NCI-H774 (cell line): ENCODE results near the gene MORN1.
"Not testable (repeated sequence)": the region's sequence is repeated elsewhere in the genome, so short reads cannot be mapped to it uniquely, and the experiment has no call there.

Experiments
- DNase-seq: peaks from one replicate; lab custom pipeline; 2025; lab: John Stamatoyannopoulos, UW

MORN1 gene

DNA sequence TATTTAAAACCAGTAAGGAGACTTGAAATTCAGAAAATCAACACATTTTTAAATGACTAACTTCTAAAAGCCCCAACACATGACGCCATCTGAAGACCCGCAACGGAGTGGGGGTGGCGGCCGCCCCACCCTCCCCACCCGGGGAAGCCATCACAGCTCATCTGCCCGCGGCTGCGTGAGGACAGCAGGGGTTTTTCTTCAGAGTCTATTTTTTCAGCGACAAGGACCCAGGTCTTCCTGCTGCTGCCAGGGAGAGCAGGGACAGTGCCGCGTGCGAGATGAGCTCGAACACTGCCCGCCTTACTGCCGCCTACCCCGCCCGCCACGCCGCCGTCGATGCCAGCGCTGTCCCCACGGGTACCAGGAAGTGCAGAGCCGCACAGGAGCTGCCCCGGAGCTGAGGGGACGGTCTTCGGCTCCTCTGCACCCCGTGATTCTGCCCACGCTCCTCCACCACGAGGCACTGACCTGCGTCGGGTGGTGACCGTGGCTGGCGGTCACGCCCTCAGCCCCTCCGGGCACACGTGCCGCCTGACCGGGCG lies 84.2 kb downstream of the MORN1 start:
- no peak for DNase-seq

DNA sequence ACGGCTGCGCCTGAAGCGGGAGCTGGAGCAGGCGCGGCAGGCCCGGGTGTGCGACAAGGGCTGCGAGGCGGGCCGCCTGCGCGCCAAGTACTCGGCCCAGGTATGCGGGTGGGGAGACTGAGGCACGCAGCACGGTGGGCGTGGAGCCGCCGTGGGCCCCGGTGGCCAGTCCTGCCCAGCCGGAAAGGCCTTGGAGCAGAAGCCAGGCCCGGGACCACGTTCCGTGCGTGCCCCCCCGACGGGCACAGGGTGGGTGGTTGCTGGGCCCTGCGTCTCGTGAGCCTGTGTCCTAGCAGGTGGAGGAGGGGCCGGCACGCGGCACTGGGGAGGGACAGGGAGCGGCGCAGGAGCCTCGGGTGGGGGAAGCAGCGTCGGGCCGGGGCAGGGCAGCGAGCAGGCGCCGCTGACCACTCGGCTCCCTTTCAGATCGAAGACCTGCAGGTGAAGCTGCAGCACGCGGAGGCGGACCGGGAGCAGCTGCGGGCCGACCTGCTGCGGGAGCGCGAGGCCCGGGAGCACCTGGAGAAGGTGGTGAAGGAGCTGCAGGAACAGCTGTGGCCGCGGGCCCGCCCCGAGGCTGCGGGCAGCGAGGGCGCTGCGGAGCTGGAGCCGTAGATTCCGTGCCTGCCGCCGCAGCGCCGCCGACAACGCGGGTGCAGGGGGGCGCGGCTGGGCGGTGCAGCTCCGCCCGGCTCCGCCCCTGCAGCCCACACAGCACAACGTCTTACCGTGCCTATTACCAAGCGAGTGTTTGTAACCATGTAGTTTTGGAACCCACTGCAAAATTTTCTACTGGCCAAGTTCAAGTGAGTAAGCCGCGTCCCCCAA lies 85.0 kb downstream of the MORN1 start:
- no peak for DNase-seq

DNA sequence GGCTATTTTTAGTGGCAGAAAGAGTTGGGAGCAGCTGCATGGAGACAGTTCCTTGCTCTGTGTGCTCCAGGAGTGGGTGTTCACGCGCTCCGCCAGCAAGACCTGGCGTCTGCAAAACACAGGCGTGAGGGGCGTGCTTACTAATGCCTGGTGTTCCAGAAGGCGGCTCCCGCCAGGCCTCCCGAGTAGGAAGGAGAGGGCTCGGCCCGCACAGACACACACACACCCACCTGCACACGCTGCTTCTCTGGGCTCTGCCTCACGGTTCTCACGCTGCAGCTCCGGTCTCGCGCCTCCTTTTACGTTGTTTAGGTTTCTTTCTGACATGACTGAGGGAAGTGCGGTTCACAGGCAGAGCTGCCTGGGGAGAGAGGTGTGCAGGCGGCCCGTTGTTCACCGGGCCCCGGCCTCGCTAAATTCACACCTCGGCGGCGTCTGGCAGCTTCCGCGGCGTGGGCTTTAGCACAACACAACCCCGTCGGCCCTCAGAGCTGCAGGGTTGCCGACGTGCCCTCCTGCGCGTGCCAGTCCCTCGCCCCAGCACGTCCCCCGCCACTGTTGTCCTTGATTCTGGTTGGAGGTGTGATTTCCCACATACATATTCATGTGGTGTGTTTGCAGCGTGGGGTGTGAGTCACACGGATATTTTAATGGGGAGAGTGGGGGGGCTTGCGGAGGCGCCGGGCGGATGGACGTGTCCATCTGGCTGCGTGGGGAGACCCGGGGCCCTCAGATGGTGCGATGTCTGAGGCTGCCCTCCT lies 86.3 kb downstream of the MORN1 start:
- no peak for DNase-seq

DNA sequence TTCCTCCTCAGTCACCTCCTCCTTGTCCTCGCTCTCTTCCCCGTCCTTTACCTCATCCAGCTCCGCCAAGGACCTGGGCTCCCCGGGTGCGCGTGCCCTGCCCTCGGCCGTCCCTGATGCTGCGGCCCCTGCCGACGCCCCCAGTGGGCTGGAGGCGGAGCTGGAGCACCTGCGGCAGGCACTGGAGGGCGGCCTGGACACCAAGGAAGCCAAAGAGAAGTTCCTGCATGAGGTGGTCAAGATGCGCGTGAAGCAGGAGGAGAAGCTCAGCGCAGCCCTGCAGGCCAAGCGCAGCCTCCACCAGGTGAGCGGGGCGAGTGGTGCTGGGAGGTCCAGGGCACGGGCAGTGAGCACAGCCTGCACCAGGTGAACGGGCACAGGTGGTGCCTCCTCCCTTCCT lies 87.1 kb downstream of the MORN1 start:
- no peak for DNase-seq

DNA sequence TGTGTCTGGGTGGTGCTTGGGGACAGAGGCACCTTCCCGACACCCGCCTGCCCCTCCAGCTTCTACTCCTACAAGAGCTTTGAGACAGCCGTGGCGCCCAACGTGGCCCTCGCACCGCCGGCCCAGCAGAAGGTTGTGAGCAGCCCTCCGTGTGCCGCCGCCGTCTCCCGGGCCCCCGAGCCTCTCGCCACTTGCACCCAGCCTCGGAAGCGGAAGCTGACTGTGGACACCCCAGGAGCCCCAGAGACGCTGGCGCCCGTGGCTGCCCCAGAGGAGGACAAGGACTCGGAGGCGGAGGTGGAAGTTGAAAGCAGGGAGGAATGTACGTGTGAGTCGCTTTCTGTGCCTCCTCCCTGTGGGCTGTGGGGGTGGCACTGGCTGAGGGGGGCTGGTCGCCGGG lies 87.6 kb downstream of the MORN1 start:
- no peak for DNase-seq

DNA sequence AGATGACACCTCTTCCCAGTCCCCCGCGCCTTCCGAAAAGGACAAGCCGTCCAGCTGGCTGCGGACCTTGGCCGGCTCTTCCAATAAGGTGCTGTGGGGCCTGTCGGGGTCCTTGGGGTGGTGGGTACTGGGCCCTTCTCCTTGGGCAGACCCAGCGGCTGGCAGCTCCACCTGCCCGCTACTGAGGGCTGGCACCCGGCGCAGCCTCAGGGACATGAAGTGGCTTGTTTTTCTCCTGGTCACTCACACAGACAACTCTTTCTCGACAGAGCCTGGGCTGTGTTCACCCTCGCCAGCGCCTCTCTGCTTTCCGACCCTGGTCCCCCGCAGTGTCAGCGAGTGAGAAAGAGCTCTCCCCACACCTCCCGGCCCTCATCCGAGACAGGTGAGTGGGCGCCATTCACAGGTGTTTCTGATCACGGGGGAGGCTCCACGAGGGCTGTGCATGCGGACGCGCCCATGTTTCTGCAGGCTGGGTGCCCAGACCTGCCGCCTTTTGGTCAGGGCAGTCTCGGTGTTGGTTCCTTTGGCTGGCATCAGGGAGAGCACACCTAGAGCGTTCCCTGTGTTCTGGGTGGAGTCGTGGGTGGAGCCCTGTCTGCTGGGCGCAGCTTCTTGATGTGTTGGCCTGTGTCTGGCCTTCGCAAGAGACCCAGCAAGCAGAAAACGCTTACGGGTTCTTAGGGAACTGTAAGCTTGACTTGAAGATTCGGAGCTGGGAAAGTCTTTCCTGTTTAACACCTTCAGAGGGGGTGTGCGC lies 88.2 kb downstream of the MORN1 start:
- DNase-seq, result no peak

DNA sequence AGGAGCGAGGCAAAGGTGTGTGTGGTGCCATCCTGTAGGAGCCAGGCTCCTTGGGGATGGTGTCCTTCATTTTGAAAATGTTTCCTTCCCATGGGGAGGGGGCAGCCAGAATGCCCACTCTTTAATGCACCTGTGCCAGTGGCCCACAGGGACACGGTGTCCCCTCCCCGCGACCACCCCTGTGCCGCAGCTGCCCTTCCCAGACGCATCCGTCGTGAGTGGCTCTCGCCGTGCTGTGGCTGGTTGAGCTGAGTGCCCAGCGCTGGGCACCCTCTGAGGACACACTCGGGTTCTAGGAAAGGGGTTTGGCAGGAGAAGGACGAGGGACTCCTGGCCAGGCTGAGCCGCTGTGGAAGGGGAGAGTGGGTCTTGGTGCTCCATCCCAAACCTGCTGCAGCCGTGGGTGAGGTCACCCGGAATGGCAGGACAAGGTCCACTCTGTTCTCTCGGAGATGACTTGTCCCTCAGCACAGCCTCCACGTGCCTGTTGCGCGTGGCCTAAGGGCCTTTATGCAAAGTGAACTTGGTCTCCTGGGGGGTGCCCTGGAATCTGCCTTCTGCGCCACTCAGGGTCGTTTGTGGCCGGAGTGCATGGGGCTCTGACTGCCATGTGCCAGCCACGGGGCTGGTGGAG lies 88.9 kb downstream of the MORN1 start:
- no peak for DNase-seq

DNA sequence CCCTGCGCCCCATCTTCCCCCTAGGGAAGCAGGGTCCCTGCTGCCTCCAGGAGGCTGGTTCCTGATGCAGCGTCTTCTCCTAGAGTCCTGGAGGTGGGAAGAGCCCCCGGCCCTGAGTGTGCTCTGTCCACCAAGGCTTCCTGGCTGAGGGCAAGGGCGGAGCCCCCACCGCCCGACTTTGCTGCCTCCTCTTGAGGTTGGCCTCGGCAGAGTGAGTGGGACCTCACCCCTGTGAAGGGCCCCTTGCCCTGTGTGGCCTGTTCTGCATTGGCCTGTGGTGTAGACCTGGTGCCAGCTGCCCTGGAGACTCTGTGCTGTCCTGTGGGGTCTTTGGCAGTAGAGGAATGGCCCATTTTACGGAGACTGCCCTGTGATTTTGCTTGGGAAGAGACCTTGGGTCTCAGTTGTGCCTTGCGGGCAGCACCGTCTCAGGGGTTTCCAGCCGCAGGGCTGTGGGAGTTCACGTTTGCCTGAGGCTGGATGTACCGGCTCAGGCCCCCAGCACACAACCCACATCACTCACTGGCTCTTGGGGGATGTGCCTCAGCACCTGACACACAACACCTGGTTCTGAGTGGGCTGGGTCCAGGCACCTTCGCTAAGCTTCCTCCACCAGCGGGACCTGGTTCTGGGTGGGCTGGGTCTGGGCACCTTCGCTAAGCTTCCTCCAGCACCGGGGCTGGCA lies 89.6 kb downstream of the MORN1 start:
- no peak for DNase-seq

DNA sequence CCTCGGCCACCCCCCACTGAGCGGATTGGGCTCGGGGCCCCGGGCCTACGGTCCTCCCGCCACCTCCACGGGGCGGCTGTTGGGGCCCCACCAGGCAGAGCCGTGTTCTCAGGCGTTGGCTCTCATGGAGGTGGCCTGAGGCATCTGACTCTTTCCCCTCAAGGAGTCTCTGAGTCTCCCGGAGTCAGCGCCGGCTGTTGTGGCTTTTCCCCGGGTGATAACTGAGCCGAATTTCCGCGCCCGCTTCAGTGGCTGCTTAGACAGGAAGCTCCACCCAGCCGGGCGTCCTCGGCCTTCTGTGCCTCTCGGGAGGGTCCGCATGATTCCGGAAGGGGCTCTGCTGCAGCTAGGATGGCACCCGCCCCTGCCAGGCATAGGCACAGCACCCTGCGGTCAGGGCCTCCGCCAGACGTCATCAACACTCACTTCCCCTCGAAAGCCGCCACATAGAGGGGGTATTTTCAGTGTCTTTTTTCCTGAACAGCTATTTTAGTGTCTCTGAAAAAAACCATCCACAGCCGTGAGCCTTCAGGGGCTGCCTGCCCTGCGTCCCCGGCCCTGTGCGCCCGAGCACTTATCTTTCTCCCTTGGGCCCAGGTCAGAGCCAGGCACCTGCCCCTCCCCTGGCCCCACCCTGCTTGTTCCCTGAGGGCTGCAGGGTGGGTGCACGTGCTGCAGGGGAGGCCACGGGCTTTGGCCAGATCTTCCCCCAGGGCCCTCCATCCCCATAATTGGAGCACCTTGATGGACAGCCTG lies 90.3 kb downstream of the MORN1 start:
- DNase-seq, result no peak

DNA sequence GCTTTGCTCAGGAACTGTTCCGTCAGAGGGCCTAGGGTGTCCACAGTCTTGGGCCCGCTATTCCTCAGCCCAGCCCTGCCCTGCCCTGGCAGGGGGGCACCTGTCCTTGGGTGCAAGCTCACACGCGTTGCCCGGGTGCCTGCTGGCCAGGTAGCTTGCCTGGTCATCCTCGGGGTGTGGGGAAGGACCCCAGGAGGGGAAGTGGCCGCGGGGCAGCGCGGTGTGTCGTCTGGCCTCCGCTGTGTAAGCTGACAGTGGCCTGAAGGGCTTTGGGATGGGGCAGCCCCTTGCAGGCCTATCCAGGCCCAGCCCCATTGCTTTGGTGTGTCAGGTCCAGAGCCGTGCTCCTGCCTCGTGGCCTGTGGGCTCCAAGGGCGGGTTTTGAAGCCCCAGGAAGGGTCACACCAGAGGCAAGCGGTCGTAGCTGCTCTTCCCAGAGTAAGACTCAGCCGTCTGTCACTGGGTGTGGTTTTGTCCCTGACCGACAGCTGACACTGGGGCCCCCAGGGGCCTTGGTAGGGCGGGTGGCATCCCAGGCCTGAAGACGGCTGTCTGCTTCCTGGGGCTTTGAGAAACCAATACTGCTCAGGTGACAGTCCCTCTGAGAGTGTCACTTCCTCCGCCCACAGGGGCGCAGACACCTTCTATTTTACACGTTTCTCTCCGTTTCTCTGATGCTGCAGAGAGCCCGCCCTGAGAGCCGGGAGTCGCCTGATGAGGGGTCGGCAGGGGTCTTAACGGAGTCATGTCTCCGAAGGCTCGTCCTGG lies 91.2 kb downstream of the MORN1 start:
- DNase-seq, result no peak

DNA sequence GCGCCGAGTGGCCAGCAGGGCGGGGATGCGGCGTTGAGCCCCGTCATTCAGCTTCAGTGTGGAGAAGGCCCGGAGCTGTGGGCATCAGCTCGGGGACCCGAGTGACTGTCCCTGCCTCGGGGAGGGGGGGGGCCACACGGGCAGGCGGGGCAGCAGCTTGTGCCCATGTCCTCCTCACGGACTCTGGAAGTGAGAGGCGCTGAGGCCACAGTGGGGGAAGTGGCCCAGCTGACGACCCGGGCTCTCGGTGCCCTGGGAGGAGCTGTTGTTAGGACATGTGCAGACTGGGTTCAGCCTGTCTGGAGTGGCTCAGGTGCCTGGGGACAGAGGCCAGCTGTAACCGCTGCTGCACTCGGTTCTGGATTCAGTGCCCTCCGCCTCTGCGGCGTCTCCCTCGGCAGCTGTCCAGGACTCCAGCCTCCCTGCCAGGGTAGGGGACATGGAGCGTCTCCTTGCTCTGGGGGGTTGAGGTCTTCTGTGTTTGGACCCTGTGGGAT lies 92.2 kb downstream of the MORN1 start:
- DNase-seq, result no peak

DNA sequence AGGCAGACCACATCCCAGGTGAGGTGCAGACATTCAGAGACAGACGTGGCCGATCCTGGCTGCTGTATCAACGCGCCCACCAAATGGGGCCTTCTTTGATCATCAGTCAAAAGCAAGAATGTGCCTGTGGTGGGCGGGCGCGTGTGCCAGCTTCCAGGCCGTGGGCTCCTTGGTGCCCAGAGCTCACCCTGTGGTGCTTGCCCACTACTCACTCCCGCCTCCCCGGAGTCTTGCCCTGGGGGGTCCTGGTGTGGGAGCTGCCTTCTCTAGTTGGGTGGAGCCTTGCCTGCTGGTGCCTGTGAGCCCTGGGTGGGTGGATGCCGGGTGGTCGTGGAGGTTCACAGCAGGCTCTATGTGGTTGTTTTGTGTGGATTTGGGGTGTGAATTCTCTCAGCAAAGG lies 92.7 kb downstream of the MORN1 start:
- no peak for DNase-seq

DNA sequence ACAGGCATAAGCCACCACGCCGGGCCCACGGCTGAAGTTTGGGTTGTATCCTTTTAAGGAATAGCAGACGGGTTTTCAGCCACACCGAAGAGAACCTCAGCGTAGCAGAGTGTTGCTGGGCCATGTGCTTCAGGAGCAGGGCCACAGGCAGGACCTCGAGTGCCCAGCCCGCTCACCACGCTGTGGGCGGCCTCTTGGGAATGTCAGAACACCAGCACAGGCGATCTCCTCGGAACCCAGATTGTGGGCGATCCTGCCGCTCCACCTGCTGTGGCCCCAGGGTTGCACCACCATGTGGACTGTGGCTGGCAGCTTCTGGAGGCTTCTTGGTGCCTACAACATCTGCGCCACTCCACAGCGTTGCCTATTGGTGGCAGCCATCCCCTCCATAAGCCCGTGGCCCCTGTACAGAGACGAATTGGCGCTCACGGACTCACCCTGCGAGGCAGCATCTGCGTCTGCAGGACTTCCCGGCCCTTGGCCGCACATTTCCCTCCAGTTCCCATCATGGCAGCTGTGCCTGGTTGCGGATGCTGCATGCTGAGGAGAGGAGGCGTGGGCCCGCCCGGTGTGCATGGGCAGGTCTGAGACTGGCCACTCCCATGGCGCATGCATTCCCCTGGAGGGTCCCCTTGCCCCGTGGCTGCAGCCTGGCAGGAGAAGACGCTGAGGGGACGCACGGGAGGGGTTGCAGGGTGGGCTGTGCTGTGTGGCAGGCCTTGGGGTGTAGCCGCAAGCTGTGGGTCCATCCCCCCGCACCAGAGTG lies 93.9 kb downstream of the MORN1 start:
- DNase-seq, result no peak

DNA sequence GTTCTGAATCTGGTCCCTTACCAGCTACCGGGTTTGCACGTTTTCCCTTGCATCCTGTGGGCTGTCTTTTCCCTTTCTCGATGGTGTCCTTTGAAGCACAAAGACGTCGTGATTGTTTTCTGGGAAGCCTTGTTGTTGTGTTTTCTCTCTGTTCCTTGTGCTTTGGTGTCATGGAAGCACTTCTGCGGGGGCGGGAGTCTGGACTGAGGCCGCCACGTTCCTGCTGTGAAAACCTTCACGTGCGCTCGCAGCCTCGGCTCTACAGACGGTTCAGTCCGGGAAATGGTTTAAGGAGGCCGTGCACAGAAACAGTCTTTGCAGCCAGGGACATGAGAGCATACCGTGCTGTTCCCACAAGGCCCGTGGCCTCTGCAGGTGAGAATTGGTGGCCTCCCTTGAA lies 94.7 kb downstream of the MORN1 start:
- DNase-seq, result no peak

DNA sequence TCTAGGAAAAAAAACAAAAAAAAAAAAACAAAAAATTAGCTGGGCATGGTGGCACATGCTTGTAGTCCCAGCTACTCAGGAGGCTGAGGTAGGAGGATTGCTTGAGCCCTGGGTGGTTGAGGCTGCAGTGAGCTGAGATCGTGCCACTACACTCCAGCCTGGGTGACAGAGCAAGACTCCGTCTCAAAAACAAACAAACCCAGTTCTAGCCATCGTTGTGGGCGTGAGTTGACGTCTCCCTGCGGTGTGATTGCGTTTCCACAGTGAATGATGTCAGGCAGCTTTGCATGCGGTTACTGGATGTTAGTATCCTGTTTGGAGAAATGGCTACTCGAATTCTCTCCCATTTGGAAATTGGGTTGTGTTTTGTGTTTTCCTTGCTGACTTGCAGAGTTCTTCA lies 95.1 kb downstream of the MORN1 start:
- not testable (repeated sequence) for DNase-seq

DNA sequence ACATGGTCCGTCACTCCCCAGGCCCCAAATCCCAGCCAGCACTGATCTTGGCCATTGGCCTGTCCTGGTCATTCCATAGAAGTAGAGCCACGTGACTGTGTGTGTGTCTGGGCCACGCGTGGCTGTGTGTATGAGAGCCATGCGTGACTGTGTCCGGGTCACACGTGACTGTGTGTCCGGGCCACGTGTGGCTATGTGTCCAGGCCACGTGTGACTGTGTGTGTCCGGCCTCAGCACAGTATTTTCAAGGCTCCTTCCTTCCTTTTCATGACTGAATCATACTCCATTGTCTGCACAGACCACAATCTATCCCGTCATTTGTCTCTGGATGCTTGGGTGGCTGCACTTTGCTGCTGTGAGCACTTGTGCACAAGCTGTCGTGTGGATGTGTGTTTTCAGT lies 95.8 kb downstream of the MORN1 start:
- DNase-seq, result no peak

DNA sequence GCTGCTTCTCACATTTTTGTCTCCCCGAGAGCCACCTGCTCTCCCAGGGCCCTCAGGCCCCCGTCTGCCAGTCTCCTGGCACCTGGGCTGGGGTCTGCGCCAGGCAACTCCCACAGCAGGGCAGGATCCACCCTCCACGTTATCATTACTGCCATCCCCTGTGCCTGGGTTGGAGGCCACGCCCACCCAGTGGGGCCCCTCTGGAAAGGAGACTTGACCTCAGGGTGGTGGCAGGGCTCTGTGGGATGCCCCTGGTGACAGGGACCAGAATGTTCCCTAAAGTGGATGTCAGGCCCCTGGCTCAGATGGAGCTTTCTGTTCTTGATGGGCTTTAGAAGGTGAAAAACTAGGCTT lies 96.7 kb downstream of the MORN1 start:
- no peak for DNase-seq

DNA sequence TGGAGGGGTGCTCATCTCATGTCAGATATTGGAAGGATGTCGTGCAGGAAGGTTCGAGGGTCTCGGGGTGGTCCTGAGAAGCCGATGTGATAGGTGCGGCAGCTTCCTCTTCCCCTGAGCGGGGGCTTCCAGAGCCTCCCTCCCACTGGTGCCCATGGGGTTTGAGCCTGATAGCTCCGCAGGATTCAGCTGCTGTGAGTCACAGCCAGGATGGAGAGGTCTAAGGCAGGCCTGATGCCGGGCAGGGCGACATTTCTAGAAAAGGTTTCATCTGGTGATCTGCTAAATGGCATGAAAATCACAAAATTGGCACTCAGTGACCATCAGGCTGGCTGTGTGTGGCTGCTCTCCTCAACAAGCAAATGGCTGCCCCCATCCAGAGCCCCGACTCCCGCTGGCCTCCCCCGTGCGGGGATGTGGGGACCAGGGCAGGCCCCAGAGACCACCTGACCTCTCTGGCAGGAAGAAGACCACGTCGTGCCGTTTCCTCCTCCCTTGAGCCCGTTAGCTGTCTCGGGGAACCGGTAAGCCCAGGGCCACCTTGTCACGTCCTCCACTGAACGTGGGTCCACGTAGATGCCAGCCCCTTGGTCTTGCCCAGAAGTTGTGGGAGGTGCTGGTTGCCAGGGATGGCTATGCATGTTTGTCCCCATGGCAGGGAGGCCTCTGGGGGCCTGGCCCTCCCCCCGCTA lies 97.2 kb downstream of the MORN1 start:
- no peak for DNase-seq
